Measurements from ENCODE around the gene ASPM. TPM values are rescaled to one million over a fixed set of nuclear protein-coding genes. Genes with fewer than 3 reads are reported as not detected.

The ASPM gene
- total and polyA plus RNA-seq, 2 of the 4 experiments (the other 2 are of a cell fraction): 7.1 to 27.8 TPM

- Histone ChIP-seq H2AK9ac (replicated peaks; ENCODE audit: low read depth, low read length, poor library complexity) (no peak overlapping the region), H3K4me2 (ENCODE audit: low read depth, low read length) (no peak overlapping the region), H3K9me1 (ENCODE audit: insufficient read depth, low read length) (no peaks in the 10 kb centered on the region), H2BK15ac (ENCODE audit: low read depth, low read length) (no peak overlapping the region), H3K18ac (ENCODE audit: low read depth, low read length) (no peak overlapping the region), H3K23ac (ENCODE audit: low read depth, low read length) (no peak overlapping the region), H3K9me3 (ENCODE audit: control insufficient read depth, insufficient read depth, low read length) (no peaks in the 10 kb centered on the region), H3K14ac (replicated peaks; ENCODE audit: low read depth, low read length) (no peak overlapping the region), H3K4ac (ENCODE audit: low read depth, low read length) (no peak overlapping the region), H3K4me1 (ENCODE audit: control insufficient read depth, insufficient read depth, low read length) (0 out of 2 replicates have a peak, but pooled peaks cover 4% of the 10 kb centered on the region), H2AFZ (replicated peaks; ENCODE audit: low read length, poor library complexity) (no peak overlapping the region), H4K5ac (ENCODE audit: low read depth, low read length) (no peak overlapping the region), H3K79me1 (ENCODE audit: low read depth in 1 of 2, low read length in 2 of 2) (peaks cover 3% of the 10 kb centered on the region in 2 experiments; a peak in 3 of 4 replicates), H3K27me3 (ENCODE audit: control insufficient read depth, insufficient read depth, low read length) (no peaks in the 10 kb centered on the region), H3K56ac (ENCODE audit: extremely low read depth, insufficient read depth, low read length) (no peak overlapping the region), H2BK5ac (ENCODE audit: low read depth, low read length, poor library complexity, severe bottlenecking) (no peak overlapping the region), H3K27ac (ENCODE audit: insufficient read depth, low read length) (no peak overlapping the region), H4K91ac (ENCODE audit: insufficient read depth, low read depth, low read length) (no peak overlapping the region), H2AK5ac (ENCODE audit: low read depth, low read length) (no peak overlapping the region), H4K20me1 (ENCODE audit: insufficient read depth, low read length) (no peaks in the 10 kb centered on the region), H2BK20ac (ENCODE audit: low read depth, low read length) (no peak overlapping the region), H3K36me3 (ENCODE audit: control insufficient read depth, insufficient read depth, low read length) (peaks cover 8% of the 10 kb centered on the region), H2BK120ac (ENCODE audit: low read depth, low read length) (no peak overlapping the region), H4K8ac (ENCODE audit: low read depth in 2 of 2, low read length in 2 of 2) (no peak overlapping the region), H3K9ac (ENCODE audit: low read depth, low read length) (no peak overlapping the region), H3K4me3 (ENCODE audit: insufficient read depth, low read depth, low read length) (no peak overlapping the region)
- TF ChIP-seq ELK1 (IDR thresholded peaks at IDR 0.05; ENCODE audit: borderline replicate concordance, low read depth, low read length) (no peak), POLR2A (IDR thresholded peaks at IDR 0.05; ENCODE audit: low read depth, low read length) (no peak), SMC3 (IDR thresholded peaks at IDR 0.05; ENCODE audit: low read depth, low read length) (no peak), RFX5 (IDR thresholded peaks at IDR 0.05; ENCODE audit: low read depth, low read length) (no peak), CEBPB (IDR thresholded peaks at IDR 0.05; ENCODE audit: low read depth, low read length) (no peak), CTCF (conservative IDR thresholded peaks at IDR 0.05; ENCODE audit: low read depth, low read length) (no peak), MAFK (IDR thresholded peaks at IDR 0.05; ENCODE audit: low read depth, low read length) (no peak), NFE2L2 (IDR thresholded peaks at IDR 0.05; ENCODE audit: low read depth, low read length) (no peak), RCOR1 (IDR thresholded peaks at IDR 0.05; ENCODE audit: insufficient replicate concordance, low read length) (no peak), BHLHE40 (IDR thresholded peaks at IDR 0.05; ENCODE audit: low read depth, low read length) (no peak)
- intact Hi-C loops (cut with micrococcal nuclease) (loop anchor here (2.0 to 5.0 kb wide), 2 partner anchors 13 to 145 kb away; no protein-coding TSS in a partner anchor), dilution Hi-C loops (cut with HindIII; ENCODE audit: low sequenced_read_pairs, unreplicated experiment) (no loop called here), in situ Hi-C loops (cut with MboI; ENCODE audit: low sequenced_read_pairs) (no loop called here)
- no TSS peak for BruUV-seq (replicated peaks)
- ATAC-seq (ENCODE audit: low read depth): no peak
- ChIA-PET CTCF (interaction anchor here (0.8 kb wide), 1 partner anchor 60 kb away, joined by 3 read pairs; no protein-coding TSS in a partner anchor), POLR2A (ENCODE audit: unreplicated experiment) (no interaction called here)
- no peak for DNase-seq
- WGBS, 2 experiments (ENCODE audit: extremely low coverage in 2 of 2, insufficient read length in 1 of 2): no CpG with 5 or more reads among the region's 3 CpGs
Measured at GRCh38 chr1:197181982-197182381, 35.5 kb upstream of the ASPM start.

Data from IMR-90 (cell line).